Endometrial microvascular endothelial cells (primary cell): ENCODE results near the gene MSANTD4. TPM values are rescaled to one million over a fixed set of nuclear protein-coding genes. Genes with fewer than 3 reads are reported as not detected.

Experiments used
- total RNA-seq: library from RNA; depleted of rRNA; stranded (reverse); fragments of >200 nt; gene quantifications from one replicate; pipeline ENCODE4 v1.2.3, GENCODE V29; 2015; ENCODE audit errors: inconsistent ontology term

Gene MSANTD4
- total RNA-seq, 1 donor from 2014 or later: 12.5 TPM

Other genes with a start within 250 kb of the MSANTD4 start
- gene KBTBD3, start 55.1 kb upstream of the MSANTD4 start, total RNA-seq: 0.65 TPM
- gene AASDHPPT, start 55.4 kb upstream of the MSANTD4 start, total RNA-seq: 75.4 TPM